HL-60 (cell line): ENCODE results near the gene SIX6.
A peak's percentile ranks its signal among the peaks of the same experiment; 100 is the strongest.

Experiments used
- GABPA ChIP-seq: IDR thresholded peaks from 2 replicates; pipeline ENCODE4 v1.6.1; 2012; ENCODE audit warnings: low read depth
- POLR2AphosphoS5 ChIP-seq: IDR thresholded peaks from 2 replicates; pipeline ENCODE4 v1.6.1; 2012; ENCODE audit warnings: low read depth
- TF ChIP-seq, protein P1 (sequence below): IDR thresholded peaks from one replicate; pipeline ENCODE4 v1.5.1; 2011; ENCODE audit warnings: low read length, control low read depth, inconsistent platforms; ENCODE audit not compliant: insufficient read depth
- TF ChIP-seq, protein P2 (sequence below): IDR thresholded peaks from 2 replicates; pipeline ENCODE4 v1.6.1; 2012; ENCODE audit warnings: low read depth; ENCODE audit not compliant: insufficient replicate concordance

DNA sequence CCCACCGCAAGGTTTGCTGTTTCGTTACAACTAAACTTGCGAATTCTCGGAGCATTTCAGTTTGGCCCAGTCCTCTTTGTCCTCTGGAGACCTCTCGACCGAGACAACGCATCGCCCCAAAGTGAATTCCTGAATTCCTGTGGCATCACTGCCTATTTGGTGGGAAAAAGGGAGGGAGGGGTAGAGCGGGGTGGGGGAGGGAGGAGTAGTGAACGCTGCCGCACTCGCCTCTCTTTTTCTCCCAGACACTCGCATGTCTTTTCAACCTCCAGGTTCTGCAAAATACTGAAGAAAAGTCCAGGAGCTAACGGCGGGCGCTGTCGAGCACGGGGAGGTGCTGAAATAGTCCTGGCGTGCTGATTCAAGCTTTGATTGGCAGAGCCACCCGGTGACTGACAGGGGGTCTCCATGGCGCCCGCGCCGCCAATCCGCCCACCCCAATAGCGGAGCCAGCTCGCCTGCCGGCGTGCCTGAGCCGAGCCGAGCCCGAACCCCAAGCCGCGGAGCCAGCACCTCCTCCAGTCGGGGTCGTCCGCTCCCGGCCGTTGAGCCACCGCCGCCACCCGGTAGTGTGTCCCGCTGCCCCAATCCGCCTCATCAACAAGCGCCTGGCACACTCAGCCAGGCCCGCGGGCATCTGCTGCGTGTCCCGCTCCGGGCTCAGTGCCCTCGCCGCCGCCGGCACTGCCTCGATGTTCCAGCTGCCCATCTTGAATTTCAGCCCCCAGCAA is at the start of gene SIX6:
- TF ChIP-seq, protein P1, sequence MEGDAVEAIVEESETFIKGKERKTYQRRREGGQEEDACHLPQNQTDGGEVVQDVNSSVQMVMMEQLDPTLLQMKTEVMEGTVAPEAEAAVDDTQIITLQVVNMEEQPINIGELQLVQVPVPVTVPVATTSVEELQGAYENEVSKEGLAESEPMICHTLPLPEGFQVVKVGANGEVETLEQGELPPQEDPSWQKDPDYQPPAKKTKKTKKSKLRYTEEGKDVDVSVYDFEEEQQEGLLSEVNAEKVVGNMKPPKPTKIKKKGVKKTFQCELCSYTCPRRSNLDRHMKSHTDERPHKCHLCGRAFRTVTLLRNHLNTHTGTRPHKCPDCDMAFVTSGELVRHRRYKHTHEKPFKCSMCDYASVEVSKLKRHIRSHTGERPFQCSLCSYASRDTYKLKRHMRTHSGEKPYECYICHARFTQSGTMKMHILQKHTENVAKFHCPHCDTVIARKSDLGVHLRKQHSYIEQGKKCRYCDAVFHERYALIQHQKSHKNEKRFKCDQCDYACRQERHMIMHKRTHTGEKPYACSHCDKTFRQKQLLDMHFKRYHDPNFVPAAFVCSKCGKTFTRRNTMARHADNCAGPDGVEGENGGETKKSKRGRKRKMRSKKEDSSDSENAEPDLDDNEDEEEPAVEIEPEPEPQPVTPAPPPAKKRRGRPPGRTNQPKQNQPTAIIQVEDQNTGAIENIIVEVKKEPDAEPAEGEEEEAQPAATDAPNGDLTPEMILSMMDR, result no peak
- TF ChIP-seq, protein P2, sequence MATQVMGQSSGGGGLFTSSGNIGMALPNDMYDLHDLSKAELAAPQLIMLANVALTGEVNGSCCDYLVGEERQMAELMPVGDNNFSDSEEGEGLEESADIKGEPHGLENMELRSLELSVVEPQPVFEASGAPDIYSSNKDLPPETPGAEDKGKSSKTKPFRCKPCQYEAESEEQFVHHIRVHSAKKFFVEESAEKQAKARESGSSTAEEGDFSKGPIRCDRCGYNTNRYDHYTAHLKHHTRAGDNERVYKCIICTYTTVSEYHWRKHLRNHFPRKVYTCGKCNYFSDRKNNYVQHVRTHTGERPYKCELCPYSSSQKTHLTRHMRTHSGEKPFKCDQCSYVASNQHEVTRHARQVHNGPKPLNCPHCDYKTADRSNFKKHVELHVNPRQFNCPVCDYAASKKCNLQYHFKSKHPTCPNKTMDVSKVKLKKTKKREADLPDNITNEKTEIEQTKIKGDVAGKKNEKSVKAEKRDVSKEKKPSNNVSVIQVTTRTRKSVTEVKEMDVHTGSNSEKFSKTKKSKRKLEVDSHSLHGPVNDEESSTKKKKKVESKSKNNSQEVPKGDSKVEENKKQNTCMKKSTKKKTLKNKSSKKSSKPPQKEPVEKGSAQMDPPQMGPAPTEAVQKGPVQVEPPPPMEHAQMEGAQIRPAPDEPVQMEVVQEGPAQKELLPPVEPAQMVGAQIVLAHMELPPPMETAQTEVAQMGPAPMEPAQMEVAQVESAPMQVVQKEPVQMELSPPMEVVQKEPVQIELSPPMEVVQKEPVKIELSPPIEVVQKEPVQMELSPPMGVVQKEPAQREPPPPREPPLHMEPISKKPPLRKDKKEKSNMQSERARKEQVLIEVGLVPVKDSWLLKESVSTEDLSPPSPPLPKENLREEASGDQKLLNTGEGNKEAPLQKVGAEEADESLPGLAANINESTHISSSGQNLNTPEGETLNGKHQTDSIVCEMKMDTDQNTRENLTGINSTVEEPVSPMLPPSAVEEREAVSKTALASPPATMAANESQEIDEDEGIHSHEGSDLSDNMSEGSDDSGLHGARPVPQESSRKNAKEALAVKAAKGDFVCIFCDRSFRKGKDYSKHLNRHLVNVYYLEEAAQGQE, result peak; percentile 90
- no peak for TF ChIP-seq GABPA
- no peak for TF ChIP-seq POLR2AphosphoS5
